HG03469 (cell line): ENCODE results near the gene NTMT1.
"Not testable (repeated sequence)": the region's sequence is repeated elsewhere in the genome, so short reads cannot be mapped to it uniquely, and the experiment has no call there.

ENCODE experiments used
- ATAC-seq: cut with Tn5 transposase; IDR thresholded peaks from one replicate; pipeline ENCODE4 v1.9.1; 2021; ENCODE audit warnings: mild to moderate bottlenecking, moderate library complexity, moderate number of reproducible peaks; ENCODE audit not compliant: unreplicated experiment

Gene NTMT1

GRCh38 chr9:129635099-129636065 is 9.4 kb downstream of the NTMT1 start:
- no peak for ATAC-seq

DNA sequence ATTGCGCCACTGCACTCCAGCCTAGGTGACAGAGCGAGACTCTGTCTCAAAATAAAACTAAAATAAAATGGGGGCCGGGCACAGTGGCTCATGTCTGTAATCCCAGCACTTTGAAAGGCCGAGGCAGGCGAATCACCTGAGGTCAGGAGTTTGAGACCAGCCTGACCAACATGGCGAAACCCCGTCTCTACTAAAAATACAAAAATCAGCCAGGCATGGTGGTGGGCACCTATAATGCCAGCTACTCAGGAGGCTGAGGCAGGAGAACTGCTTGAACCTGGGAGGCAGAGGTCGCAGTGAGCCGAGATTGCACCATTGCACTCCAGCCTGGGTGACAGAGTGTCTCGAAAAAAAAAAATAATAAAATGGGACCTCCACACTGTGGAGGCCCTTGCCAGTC is 10.4 kb downstream of the NTMT1 start:
- not testable (repeated sequence) for ATAC-seq

DNA sequence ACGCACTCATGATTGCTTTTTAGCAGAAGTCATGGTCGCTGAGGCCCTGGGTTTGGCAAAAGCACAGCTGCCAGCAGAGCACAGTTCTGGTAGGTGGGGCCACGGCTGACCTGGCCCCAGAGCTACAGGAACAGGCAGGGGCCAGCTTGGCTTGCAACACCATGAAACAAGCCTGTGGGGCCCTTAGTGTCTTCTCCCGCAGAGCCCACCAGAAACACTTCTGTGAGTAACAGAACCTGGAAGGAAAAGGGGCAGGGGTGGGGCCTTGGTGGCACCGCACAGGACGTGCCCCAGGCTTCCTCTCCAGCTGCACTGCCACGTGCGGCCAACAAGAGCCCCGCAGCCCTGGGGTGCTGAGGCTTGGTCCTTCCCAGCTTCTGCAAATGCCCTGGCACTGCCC is 11.1 kb downstream of the NTMT1 start:
- no peak for ATAC-seq

DNA sequence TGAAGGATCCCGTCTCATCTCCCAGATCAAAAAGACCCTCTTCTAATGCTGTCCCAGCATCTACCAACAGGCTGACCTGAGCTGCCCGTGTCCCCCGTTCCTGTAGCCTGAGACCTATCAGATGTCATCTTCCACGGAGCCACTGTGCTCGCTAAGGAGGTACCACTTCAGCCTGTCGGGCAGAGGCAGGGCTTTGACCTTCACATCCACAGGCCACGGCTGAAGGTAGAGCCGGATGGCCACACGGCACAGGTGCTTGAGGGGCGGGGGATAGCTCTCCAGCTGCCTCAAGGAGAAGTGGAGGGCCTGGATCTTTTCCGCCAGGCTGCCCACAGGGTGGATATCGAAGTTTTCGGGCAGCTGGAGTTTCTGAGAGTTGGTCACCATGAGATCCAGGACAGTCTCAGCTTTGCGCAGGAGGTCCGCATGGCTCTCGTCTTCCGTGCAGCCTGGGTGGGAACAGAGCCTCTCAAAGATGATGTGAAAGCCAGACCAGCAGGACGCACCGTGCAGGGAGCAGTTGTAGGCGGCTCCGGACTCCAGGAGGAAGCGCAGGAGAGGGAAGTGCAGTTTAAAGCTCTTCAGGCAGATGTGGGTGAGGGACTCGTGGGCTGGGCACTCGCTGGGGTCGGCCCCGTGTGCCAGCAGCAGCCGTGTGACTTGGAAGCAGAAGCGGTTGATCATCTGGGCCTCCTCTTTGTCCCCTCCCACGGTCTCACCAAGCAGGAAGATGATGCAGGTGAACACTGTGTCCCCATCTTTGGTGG is 11.9 kb downstream of the NTMT1 start:
- no peak for ATAC-seq

GRCh38 chr9:129639034-129639630 is 13.2 kb downstream of the NTMT1 start:
- no peak for ATAC-seq

DNA sequence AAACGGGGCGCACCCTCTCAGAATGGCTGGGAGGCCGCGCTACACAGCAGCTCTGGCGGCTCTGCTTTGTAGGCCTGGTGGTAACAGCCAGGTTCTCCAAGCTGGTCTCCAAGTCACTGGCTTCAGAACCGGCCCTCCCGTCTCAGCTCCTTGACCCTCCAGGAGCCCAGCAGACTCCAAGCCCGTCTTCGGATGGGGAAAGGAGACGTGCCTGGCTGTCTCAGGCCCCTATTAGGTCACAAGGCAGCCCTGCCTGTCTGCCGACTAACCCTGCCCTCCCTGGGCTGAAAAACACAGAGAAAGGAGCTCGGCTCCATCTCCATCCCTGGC is 13.8 kb downstream of the NTMT1 start:
- ATAC-seq: no peak

GRCh38 chr9:129640086-129640870 is 14.3 kb downstream of the NTMT1 start:
- no peak for ATAC-seq

DNA sequence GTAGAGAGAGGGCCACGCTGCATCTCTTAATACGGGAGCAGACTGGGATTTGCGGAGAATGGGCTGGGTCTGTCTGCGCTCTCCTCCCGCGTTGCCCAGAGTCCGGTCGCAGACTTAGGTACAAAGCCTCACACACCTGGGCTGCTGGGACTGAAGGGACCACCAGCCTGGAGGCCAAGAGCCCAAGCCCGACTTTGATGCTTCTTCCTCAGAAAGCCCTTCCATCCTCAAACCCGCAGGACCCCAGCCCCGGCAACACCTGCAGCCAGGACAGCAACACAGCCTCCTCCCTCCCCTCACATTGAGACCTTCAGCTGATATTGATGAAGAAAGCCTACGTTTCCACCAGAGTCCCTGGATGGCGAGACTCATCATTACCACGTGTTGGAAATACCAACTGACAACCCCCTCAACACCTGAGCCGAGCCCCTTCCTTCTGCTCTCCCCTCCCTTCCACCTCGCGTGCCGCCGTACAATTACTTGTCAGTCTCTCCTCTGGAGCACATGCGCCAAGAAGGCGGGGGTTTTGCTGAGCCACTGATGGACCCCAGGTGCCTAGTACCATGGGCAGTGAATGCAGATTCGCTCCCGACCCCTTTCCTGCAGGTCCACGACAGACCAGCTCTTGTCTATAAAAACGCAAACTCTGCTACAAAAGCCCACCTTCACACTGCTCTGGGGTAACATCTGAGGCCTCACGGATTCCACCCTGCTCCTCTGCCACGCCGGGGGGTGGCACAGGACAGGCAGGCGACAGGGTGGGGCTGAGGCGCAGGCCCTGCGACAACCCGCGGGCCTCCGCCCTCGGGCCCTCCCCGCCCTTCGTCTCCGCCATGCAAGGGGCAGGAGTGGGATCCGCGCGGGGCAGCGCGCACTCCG is 15.1 kb downstream of the NTMT1 start:
- ATAC-seq: no peak

GRCh38 chr9:129641750-129642585 is 16.0 kb downstream of the NTMT1 start, which contains the start of gene ASB6:
ASB6 (minus strand) TSS chr9:129642151; CDS start chr9:129641999, 152 bp downstream.
- ATAC-seq: peak; percentile 62

DNA sequence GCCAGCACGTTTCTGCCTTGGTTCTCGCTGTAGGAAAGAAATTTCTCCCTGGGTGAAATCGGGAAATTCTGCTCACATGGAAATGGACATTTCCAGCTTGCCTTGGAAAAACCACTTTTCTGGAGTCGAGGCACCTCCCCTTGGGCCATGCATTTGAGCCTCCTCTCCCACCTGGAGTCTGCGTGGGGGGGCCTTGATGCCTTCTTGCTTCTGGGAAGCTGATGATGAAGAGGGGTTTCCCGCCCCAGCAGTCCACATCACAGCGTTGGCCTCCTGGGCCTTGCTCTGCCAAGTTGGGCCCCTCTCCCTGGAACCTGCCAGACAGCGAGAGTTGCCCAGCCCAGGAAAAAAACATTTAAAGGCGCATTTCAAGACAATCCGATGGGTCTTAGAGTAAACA is 17.7 kb downstream of the NTMT1 start:
- no peak for ATAC-seq

DNA sequence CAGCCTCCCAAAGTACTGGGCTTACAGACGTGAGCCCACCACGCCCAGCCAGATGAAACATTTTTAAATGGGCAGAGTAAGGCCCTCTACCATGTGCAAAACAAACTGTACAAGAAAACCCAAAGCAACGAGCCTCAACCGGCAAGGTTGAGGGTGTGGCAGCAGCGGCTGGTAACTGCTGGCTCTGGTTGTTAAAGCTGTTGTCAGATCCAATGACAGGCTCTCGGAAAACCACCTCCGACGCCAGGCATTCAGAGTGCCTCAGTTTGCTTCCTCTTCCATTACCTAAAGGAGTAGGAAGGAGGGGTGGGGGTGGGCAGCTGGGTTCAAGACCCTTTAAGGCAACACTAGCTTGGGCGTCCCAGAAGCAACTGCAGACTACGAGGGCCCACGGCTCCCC is 18.4 kb downstream of the NTMT1 start:
- ATAC-seq: no peak

DNA sequence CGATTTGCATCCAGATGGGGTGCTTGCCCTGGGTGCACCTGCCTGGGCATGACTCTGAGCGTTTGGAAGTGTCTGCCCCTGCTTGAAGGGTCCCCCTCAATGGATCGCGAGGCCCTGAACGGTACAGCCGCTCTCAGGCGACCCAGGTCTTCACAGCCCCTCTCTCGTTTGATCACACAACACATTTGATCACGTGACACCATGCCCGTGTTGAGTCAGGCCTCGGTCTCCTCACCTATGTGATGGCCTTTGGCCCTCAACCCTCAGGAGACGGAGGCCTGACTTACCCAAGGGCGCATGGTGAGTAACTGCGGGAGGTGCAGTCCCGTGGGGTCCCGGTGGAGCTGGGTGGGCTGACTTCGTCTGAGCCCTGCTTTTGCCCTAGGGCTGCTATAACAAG is 18.9 kb downstream of the NTMT1 start:
- ATAC-seq: no peak

- ATAC-seq: no peak
Observed at GRCh38 chr9:129646252-129646651, 20.3 kb downstream of the NTMT1 start.

GRCh38 chr9:129646654-129647053 is 20.7 kb downstream of the NTMT1 start:
- no peak for ATAC-seq

GRCh38 chr9:129647635-129648034 is 21.7 kb downstream of the NTMT1 start:
- ATAC-seq: no peak

- ATAC-seq: no peak
Observed at GRCh38 chr9:129648092-129648763, 22.3 kb downstream of the NTMT1 start.

- no peak for ATAC-seq
Observed at GRCh38 chr9:129648764-129649115, 22.8 kb downstream of the NTMT1 start.
